GM21723 (cell line): Measurements from ENCODE around the gene LPCAT3.

ENCODE experiments used
- ATAC-seq: cut with Tn5 transposase; IDR thresholded peaks from one replicate; pipeline ENCODE4 v1.9.1; 2021; ENCODE audit warnings: mild to moderate bottlenecking, moderate library complexity; ENCODE audit not compliant: unreplicated experiment

Gene LPCAT3

DNA sequence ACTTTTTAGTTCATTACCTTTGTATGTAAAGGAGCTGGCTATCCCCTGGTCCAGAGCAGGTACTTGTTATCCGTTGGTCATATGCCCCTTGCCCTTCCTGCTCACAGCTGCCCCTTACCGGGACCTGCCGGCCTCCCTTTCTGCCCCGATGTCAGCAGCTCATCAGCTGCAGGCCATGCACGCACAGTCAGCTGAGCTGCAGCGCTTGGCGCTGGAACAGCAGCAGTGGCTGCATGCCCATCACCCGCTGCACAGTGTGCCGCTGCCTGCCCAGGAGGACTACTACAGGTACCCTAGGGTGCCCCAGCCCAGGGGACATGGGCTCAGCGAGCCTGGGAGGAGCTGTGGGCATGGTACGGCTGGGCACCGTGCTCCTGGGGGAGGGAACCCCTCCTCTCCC lies 77.0 kb downstream of the LPCAT3 start:
- ATAC-seq, result no peak

GRCh38 chr12:6939191-6939540 lies 79.1 kb downstream of the LPCAT3 start:
- ATAC-seq, result no peak

DNA sequence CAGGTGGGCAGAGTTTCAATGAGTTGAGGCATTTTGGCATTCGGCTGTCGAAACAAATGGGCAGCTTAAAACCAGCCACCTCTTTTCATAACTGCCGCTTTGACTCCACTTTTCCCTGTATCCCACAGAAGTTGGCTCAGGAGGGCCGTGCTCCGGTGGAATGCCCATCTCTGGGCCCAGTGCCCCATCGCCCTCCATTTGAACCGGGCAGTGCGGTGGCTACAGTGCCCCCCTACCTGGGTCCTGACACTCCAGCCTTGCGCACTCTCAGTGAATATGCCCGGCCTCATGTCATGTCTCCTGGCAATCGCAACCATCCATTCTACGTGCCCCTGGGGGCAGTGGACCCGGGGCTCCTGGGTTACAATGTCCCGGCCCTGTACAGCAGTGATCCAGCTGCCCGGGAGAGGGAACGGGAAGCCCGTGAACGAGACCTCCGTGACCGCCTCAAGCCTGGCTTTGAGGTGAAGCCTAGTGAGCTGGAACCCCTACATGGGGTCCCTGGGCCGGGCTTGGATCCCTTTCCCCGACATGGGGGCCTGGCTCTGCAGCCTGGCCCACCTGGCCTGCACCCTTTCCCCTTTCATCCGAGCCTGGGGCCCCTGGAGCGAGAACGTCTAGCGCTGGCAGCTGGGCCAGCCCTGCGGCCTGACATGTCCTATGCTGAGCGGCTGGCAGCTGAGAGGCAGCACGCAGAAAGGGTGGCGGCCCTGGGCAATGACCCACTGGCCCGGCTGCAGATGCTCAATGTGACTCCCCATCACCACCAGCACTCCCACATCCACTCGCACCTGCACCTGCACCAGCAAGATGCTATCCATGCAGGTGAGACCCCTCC lies 79.7 kb downstream of the LPCAT3 start:
- no peak for ATAC-seq

- peak; percentile 90 for ATAC-seq
Measured at GRCh38 chr12:6937481-6938352, 80.6 kb downstream of the LPCAT3 start.

GRCh38 chr12:6936636-6937480 lies 81.4 kb downstream of the LPCAT3 start:
- ATAC-seq, result no peak

DNA sequence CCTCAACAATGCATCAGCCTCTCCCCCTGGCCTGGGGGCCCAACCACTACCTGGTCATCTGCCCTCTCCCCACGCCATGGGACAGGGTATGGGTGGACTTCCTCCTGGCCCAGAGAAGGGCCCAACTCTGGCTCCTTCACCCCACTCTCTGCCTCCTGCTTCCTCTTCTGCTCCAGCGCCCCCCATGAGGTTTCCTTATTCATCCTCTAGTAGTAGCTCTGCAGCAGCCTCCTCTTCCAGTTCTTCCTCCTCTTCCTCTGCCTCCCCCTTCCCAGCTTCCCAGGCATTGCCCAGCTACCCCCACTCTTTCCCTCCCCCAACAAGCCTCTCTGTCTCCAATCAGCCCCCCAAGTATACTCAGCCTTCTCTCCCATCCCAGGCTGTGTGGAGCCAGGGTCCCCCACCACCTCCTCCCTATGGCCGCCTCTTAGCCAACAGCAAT lies 82.1 kb downstream of the LPCAT3 start:
- ATAC-seq, result no peak

- no peak for ATAC-seq
Measured at GRCh38 chr12:6935371-6936193, 82.7 kb downstream of the LPCAT3 start.

DNA sequence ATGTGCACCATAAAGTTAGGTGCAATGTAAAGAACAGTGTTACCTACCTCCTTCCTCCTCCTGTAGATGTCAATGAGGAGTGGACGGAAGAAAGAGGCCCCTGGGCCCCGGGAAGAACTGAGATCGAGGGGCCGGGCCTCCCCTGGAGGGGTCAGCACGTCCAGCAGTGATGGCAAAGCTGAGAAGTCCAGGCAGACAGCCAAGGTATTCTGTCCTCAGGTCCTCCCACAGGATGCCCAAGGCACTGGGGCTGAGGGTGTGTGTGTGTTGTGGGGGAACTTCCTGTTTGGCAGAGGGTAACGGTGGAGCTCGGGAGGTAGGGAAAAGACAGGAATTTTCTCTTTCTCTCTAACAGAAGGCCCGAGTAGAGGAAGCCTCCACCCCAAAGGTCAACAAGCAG lies 84.2 kb downstream of the LPCAT3 start:
- no peak for ATAC-seq

- no peak for ATAC-seq
Measured at GRCh38 chr12:6932766-6933165, 85.5 kb downstream of the LPCAT3 start.

- ATAC-seq, result no peak
Measured at GRCh38 chr12:6929466-6930452, 88.5 kb downstream of the LPCAT3 start.

GRCh38 chr12:6928703-6929407 lies 89.4 kb downstream of the LPCAT3 start:
- no peak for ATAC-seq

GRCh38 chr12:6928022-6928702 lies 90.1 kb downstream of the LPCAT3 start:
- ATAC-seq, result no peak

DNA sequence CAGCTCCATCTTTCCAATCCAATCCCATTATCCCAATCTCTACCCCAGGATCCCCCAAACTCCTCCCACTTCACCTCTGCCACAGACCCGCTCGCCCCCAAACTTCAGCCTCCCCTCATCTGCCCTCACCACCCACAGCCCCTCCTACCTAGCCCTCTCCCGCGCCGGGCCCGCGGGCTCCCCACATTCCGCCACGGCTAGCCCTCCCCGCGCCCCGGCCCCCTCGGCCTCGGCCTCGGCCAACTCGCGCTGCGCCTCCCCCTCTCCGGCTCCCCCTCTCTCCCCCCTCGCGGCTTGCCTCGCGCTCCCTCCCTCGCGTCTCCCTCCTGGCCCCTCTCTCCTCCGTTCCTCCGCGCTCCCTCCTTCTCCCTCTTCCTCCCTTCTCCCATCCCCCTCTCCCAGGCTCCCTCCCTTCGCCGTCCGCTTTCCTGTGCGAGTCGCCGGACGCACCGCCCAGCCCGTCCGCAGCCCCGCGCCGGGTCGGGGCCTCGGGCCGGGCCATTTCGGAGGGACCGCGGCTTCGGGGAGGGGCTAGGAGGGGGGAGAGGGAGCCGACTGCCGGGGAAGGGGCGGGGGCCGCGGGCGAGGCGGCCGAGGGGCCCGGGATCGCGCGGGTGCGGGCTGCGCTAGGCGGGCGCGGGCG lies 90.8 kb downstream of the LPCAT3 start, which contains the start of gene ATN1:
TSS of gene ATN1 (plus strand) at position 581 of the 643 bp plus-strand sequence. CDS start 6,043 bp downstream, outside the sequence.
- ATAC-seq, result no peak
